HG02870 (cell line): ENCODE data around the gene STMN1.

Source experiments
- ATAC-seq: cut with Tn5 transposase; IDR thresholded peaks from one replicate; pipeline ENCODE4 v1.9.1; 2021; ENCODE audit warnings: mild to moderate bottlenecking, moderate library complexity; ENCODE audit not compliant: unreplicated experiment

The STMN1 gene

DNA sequence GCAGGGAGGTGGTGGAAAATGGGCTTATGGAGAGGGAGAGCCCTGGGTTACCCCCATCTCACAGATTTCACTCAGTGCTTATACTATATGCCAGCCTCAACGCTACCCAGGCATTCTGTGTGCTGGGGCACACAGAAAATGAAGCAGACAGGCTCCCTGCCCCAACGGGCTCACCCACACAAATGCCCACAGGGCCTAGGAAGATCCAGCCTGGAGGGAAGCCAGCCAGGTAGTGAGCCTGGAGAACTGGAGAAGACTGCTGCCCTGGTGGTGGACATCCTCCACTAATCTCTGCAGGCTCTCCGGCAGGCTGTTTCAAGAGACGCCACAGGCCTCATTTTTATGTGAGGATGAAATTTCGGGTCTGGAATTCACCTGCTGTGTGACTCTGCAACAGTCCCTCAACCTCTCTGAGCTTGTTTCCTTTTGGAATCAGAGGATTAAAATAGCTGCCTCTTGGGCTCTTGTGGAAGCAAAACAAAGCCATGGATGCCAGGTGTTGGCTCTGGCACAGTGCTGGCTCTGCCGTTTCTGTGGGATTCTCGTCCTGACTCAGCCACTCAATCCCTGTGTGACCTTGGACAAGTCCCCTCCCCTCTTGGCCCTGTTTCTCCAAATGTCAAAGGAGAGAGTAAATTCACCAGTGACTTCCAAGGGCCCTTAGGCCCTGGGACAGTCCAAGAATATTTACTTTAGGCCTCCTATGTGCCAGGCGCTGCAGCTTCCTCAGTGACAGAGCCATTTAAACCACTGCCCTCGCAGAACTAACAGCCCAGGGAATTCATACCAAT, 34.3 kb downstream of the STMN1 start:
- ATAC-seq = no peak

GRCh38 chr1:25871086-25871703, 35.0 kb downstream of the STMN1 start:
- ATAC-seq = no peak

DNA sequence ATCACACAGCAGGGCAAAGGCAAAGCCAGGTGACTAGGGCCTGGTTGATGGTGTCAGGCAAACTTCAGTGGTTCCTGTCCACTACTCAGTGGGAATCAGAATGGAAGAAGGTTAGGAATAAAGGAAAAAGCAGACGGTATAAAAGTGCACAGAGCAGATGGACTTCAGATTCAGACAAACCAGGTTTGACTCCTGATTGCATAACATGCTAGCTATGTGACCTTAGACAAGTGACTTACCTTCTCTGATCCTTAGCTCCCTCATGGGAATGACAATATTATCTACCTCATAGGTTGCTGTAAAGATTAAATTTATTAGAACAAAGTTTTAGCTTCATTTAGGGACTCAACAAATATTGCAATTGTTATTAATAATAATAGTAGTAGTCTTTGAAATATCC, 35.6 kb downstream of the STMN1 start:
- no peak for ATAC-seq

DNA sequence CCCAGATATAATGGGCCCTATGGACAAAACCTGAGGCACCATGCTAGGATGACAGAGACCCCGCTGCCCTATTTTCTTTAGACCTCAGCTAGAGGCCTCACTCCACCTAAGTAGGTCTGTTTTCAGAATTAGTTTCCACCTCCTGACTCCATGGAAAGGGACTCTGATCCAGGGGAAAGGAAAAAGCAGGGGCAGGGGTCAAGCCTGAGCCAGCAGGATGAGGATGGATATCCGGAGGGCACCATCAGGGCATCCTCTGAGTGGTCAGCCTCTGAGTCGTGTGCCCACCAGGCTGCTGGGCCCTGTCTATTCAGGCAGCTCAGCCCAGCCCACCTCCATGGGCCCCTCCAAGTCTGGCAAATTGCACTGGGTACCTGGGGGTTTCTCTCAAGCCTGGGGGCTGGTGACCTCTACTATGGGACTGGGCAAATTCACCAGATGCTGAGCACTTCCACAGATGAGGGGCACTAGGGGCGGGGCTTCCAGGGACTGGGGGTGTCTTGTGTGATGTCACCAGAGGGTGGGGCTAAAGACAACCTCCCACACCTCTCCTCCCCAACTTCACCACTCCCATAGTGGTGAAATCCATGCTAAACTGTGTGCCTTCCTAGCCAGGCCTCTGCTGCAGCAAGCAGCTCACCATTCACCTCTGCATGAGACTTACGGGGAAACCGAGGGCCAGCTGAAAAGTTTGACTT, 36.2 kb downstream of the STMN1 start:
- ATAC-seq = no peak

- ATAC-seq = no peak
These were observed 38.8 kb downstream of the STMN1 start for GRCh38 chr1:25867210-25867991.

- no peak for ATAC-seq
These were observed 39.9 kb downstream of the STMN1 start for GRCh38 chr1:25866288-25866687.

GRCh38 chr1:25864434-25864833, 41.8 kb downstream of the STMN1 start:
- no peak for ATAC-seq

DNA sequence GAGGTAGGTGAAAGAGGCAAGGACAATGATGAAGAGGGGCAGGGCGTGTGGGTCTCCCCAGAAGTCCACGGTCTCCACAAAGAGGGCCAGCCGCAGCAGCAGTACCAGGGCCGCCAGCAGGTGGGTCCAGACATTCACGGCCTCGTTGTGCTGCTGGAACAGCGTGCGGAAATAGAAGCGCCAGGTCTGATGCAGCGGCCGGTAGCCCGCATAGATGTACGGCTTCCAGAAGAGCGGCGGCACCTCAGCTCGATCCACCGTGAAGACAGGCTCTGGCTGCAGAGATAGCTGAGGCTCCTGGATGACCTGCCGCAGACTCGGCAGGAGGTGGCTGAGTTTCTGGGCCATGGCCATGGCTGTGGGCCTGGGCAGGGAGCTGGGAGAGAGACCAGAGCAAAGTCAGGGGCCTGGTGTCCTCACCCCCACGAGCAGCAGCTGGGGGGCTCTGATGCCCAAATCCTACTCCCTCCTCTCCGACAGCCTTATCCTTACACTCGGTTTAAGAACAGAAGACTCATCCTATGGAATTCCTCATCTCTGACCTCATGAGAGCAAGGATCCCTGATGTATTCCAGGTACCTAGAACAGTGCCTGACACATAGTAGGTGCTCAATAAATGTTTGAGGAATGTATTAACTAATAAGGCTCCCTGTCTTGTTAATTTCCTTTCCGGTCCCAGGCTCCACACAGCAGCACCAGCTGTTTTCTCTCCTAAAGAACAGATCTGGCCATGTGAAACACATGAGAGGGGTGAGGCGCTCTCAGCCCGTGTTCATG, 42.5 kb downstream of the STMN1 start:
- ATAC-seq = no peak

DNA sequence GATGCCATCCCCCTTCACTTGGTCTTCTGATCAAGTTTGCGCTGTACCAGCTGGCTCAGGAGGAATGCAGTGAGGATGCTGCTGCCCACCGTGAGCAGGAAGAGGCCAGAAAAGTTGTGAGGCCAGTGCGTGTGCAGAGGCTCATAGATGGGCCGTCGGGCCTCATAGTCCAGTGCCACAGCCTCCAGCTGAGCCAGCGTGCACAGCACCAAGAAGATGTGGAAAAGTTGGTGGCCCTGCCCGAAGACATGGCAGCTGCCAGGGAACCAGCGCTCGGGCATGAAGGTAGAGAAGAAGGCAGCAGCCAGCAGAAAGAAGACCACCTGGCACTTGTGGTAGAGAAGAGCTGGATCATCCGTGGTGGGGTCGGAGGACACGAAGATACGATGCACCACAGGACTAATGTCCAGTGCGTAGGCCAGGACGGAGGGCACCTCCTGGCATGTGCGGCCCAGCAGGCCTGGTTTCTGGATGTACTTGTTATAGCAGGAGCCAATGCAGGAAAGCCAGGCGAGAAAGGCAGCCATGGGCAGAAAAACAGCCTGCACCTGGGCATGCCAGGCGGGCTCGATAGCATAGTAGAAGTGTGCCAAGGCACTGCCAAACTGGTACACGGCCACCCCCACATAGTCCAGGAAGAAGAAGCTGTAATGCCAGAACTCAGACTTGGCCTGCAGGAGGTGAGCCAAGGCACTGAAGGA, 43.3 kb downstream of the STMN1 start:
- ATAC-seq = no peak

DNA sequence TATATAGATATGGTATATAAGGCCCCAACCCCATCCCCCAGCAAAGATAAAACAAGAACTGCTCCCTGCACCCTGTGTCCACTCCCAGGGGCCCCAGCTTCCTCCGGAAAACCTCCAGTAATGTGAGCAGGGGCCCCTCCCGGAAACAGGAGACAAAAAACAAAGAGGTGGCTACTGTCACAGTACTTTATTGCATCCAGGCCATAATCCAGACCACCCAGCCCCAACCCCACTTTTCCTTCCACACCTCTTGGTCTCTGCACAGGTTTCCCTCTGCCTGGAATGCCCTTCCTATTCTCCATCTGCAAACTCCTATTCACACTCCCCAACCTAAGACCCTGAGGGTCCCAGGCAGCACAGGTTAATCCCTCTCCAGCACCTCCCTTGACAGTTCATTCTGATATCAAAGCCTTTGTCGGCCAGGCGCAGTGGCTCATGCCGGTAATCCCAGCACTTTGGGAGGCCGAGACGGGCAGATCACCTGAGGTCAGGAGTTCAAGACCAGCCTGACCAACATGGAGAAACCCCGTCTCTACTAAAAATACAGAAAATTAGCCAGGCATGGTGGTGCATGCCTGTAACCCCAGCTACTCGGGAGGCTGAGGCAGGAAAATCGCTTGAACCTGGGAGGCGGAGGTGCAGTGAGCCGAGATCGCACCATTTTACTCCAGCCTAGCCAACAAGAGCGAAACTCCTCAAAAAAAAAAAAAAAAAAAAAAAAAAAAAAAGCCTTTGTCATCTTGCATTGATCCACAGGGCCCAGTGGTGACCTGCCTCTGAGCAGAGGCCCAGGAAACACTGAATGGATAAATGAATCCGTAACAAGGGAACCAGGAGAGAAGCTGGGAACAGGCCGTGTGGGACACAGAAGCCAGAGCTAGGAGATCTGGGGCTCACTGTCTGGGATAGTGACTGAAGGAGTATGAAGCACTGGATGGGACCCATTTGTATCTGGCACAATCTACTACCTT, 44.6 kb downstream of the STMN1 start:
- no peak for ATAC-seq

GRCh38 chr1:25858906-25859789, 47.1 kb downstream of the STMN1 start, which contains the start of gene AUNIP:
Gene AUNIP, minus strand, starts transcription at chr1:25859457. Its CDS starts 100 bp downstream, at chr1:25859357.
- peak; percentile 75 for ATAC-seq

- no peak for ATAC-seq
These were observed 47.7 kb downstream of the STMN1 start for GRCh38 chr1:25858494-25858893.

GRCh38 chr1:25856856-25857255, 49.4 kb downstream of the STMN1 start:
- no peak for ATAC-seq

GRCh38 chr1:25854554-25854953, 51.7 kb downstream of the STMN1 start:
- no peak for ATAC-seq
